HG03060 (cell line): ENCODE results near the gene BTN1A1.

Experiments
- ATAC-seq: cut with Tn5 transposase; IDR thresholded peaks from one replicate; pipeline ENCODE4 v1.9.1; 2021; ENCODE audit warnings: low read depth, moderate number of reproducible peaks; ENCODE audit not compliant: unreplicated experiment

Gene BTN1A1

GRCh38 chr6:26555505-26556262 is 55.6 kb downstream of the BTN1A1 start:
- ATAC-seq: no peak

GRCh38 chr6:26556263-26557070 is 56.4 kb downstream of the BTN1A1 start:
- no peak for ATAC-seq
